Astrocyte (in vitro differentiated cells and primary cell): ENCODE data around the gene VWA5B1. TPM values are rescaled to one million over a fixed set of nuclear protein-coding genes. Genes with fewer than 3 reads are reported as not detected.

Experiments used
- DNase-seq: peaks from one replicate; pipeline ENCODE4 v3.0.0-alpha.2; 2010; ENCODE audit warnings: low read depth
- FAIRE-seq: peaks from 2 replicates; lab custom pipeline; 2011; peaks lifted over from hg19 to GRCh38; lab: Jason Lieb, UNC
- H2AFZ ChIP-seq: 2 replicates; pipeline ENCODE4 v1.6.0; 2012; ENCODE audit warnings: low read depth, low read length, inconsistent platforms
- H3K27ac ChIP-seq: 2 replicates; pipeline ENCODE4 v1.5.1; 2011; ENCODE audit warnings: low read depth, low read length, inconsistent platforms
- H3K27me3 ChIP-seq: 2 replicates; pipeline ENCODE4 v1.6.0; 2011; ENCODE audit warnings: low read length, inconsistent platforms; ENCODE audit not compliant: insufficient read depth
- H3K36me3 ChIP-seq: 2 replicates; pipeline ENCODE4 v1.5.1; 2011; ENCODE audit warnings: low read length, inconsistent platforms; ENCODE audit not compliant: insufficient read depth
- H3K4me1 ChIP-seq: 2 replicates; pipeline ENCODE4 v1.5.1; 2011; ENCODE audit warnings: low read length, inconsistent platforms; ENCODE audit not compliant: insufficient read depth
- H3K4me2 ChIP-seq: 2 replicates; pipeline ENCODE4 v1.6.0; 2012; ENCODE audit warnings: low read length, inconsistent platforms
- H3K4me3 ChIP-seq: 2 replicates; pipeline ENCODE4 v1.5.1; 2011; ENCODE audit warnings: low read depth, mild to moderate bottlenecking, low read length, inconsistent platforms; ENCODE audit not compliant: insufficient read depth
- H3K79me2 ChIP-seq: 2 replicates; pipeline ENCODE4 v1.6.0; 2012; ENCODE audit warnings: mild to moderate bottlenecking, low read length, inconsistent platforms; ENCODE audit not compliant: insufficient read depth
- H3K9ac ChIP-seq: 2 replicates; pipeline ENCODE4 v1.6.0; 2012; ENCODE audit warnings: mild to moderate bottlenecking, low read length, inconsistent platforms
- H3K9me3 ChIP-seq: 2 replicates; pipeline ENCODE4 v1.5.1; 2012; ENCODE audit warnings: low read depth, mild to moderate bottlenecking, low read length, inconsistent platforms; ENCODE audit not compliant: insufficient read depth
- H4K20me1 ChIP-seq: 2 replicates; pipeline ENCODE4 v1.6.0; 2012; ENCODE audit warnings: low read length, inconsistent platforms; ENCODE audit not compliant: insufficient read depth
- H3K27ac Mint-ChIP-seq: one replicate; pipeline ENCODE4 v1.8.0; 2021; ENCODE audit warnings: mild to moderate bottlenecking, mixed read lengths; ENCODE audit not compliant: unreplicated experiment
- H3K27me3 Mint-ChIP-seq: one replicate; pipeline ENCODE4 v1.8.0; 2021; ENCODE audit warnings: low read depth, mixed read lengths; ENCODE audit not compliant: unreplicated experiment
- H3K36me3 Mint-ChIP-seq: one replicate; pipeline ENCODE4 v1.8.0; 2021; ENCODE audit warnings: low read depth, mixed read lengths; ENCODE audit not compliant: unreplicated experiment
- H3K4me1 Mint-ChIP-seq: one replicate; pipeline ENCODE4 v1.8.0; 2021; ENCODE audit warnings: low read depth, mixed read lengths; ENCODE audit not compliant: unreplicated experiment
- H3K4me3 Mint-ChIP-seq: one replicate; pipeline ENCODE4 v1.8.0; 2021; ENCODE audit warnings: mild to moderate bottlenecking, moderate library complexity, mixed read lengths; ENCODE audit not compliant: unreplicated experiment
- H3K9me3 Mint-ChIP-seq: one replicate; pipeline ENCODE4 v1.8.0; 2021; ENCODE audit warnings: mild to moderate bottlenecking, mixed read lengths; ENCODE audit not compliant: unreplicated experiment
- CTCF ChIP-seq: IDR thresholded peaks from 2 replicates; pipeline ENCODE4 v1.5.1; 2011; ENCODE audit warnings: low read depth, mild to moderate bottlenecking, inconsistent platforms, low read length, moderate library complexity; ENCODE audit not compliant: insufficient read depth
- EZH2 ChIP-seq: IDR thresholded peaks from 2 replicates; pipeline ENCODE4 v1.6.1; 2012; ENCODE audit warnings: mild to moderate bottlenecking, low read length, inconsistent platforms; ENCODE audit not compliant: insufficient read depth
- total RNA-seq: library from RNA; stranded (reverse); gene quantifications from 2 replicates; pipeline ENCODE4 v1.2.1, GENCODE V29; 2021

VWA5B1 gene
- total RNA-seq, 1 donor from 2014 or later: not detected

GRCh38 chr1:20291645-20292084 is 990 bp downstream of the VWA5B1 start:
- Histone ChIP-seq H3K36me3 (no peaks in the 10 kb centered on the region), H3K4me2 (peak overlapping the region; percentile 53), H4K20me1 (no peaks in the 10 kb centered on the region), H3K9ac (no peak overlapping the region), H3K4me3 (no peak overlapping the region), H3K27ac (no peak overlapping the region), H3K4me1 (no peaks in the 10 kb centered on the region), H3K79me2 (no peaks in the 10 kb centered on the region), H3K27me3 (peaks cover 47% of the 10 kb centered on the region), H2AFZ (peak overlapping the region; percentile 41), H3K9me3 (no peaks in the 10 kb centered on the region)
- Mint-ChIP-seq H3K27ac (no peak overlapping the region), H3K4me1 (peaks cover 7% of the 10 kb centered on the region), H3K27me3 (peaks cover 78% of the 10 kb centered on the region), H3K36me3 (peaks cover 1% of the 10 kb centered on the region), H3K9me3 (peaks cover 5% of the 10 kb centered on the region), H3K4me3 (no peak overlapping the region)
- TF ChIP-seq EZH2: peak; percentile 59
- TF ChIP-seq CTCF: no peak
- DNase-seq: no peak
- no peak for FAIRE-seq

- Histone ChIP-seq H3K9me3 (no peaks in the 10 kb centered on the region), H3K4me3 (no peak overlapping the region), H3K4me1 (peaks cover 19% of the 10 kb centered on the region), H3K9ac (no peak overlapping the region), H3K27ac (no peak overlapping the region), H3K79me2 (no peaks in the 10 kb centered on the region), H4K20me1 (no peaks in the 10 kb centered on the region), H3K36me3 (no peaks in the 10 kb centered on the region), H3K4me2 (no peak overlapping the region), H2AFZ (no peak overlapping the region), H3K27me3 (peaks cover 5% of the 10 kb centered on the region)
- no peak overlapping the region for H3K4me3 Mint-ChIP-seq
- H3K36me3 Mint-ChIP-seq: no peaks in the 10 kb centered on the region
- H3K27me3 Mint-ChIP-seq: peaks cover 56% of the 10 kb centered on the region
- DNase-seq (no peak), FAIRE-seq (no peak)
- no peak overlapping the region for H3K27ac Mint-ChIP-seq
- peaks cover 3% of the 10 kb centered on the region for H3K9me3 Mint-ChIP-seq
- TF ChIP-seq CTCF: no peak
- no peak for TF ChIP-seq EZH2
- H3K4me1 Mint-ChIP-seq: peaks cover 14% of the 10 kb centered on the region
Measured at GRCh38 chr1:20298626-20299025, 8.0 kb downstream of the VWA5B1 start.

GRCh38 chr1:20301463-20302107 is 10.9 kb downstream of the VWA5B1 start:
- Histone ChIP-seq H4K20me1 (no peaks in the 10 kb centered on the region), H3K9me3 (no peaks in the 10 kb centered on the region), H3K4me2 (peak overlapping the region; percentile 51), H3K27ac (peak overlapping the region; percentile 75), H2AFZ (peak overlapping the region; percentile 11), H3K4me1 (peaks cover 19% of the 10 kb centered on the region), H3K4me3 (no peak overlapping the region), H3K27me3 (peaks cover 4% of the 10 kb centered on the region), H3K36me3 (no peaks in the 10 kb centered on the region), H3K79me2 (no peaks in the 10 kb centered on the region), H3K9ac (peak overlapping the region; percentile 39)
- peaks cover 14% of the 10 kb centered on the region for H3K4me1 Mint-ChIP-seq
- H3K36me3 Mint-ChIP-seq: no peaks in the 10 kb centered on the region
- peaks cover 67% of the 10 kb centered on the region for H3K27me3 Mint-ChIP-seq
- peaks cover 14% of the 10 kb centered on the region for H3K9me3 Mint-ChIP-seq
- H3K27ac Mint-ChIP-seq: no peak overlapping the region
- DNase-seq (peak; percentile 76), FAIRE-seq (no peak)
- H3K4me3 Mint-ChIP-seq: no peak overlapping the region
- TF ChIP-seq EZH2 (no peak), CTCF (no peak)
